CD1c-positive myeloid dendritic cell (primary cell): ENCODE measurements around the gene DTNA.
"Not testable (repeated sequence)": the region's sequence is repeated elsewhere in the genome, so short reads cannot be mapped to it uniquely, and the experiment has no call there.

Experiments used
- DNase-seq: peaks from one replicate; pipeline ENCODE4 v3.0.0-alpha.2; 2016; ENCODE audit errors: extremely low spot score

The DTNA gene

DNA sequence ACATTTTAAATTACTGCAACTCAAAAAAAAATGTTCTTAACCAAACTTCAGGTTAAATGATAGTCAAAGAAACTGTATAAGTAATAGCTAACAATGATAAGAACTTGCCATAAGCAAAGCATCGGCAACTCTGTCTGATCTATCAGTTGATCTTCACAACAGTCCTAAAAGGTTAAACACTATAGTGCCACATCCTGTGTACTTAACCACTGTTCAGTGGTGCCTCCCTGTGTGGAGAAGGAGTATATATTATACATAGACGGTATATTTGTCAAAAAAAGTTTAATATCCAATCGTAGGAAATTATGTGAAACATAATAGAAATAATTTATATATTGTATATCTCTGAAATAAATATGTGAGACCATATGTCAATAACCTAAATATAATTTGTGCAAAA, 13.0 kb downstream of the DTNA start:
- no peak for DNase-seq

DNA sequence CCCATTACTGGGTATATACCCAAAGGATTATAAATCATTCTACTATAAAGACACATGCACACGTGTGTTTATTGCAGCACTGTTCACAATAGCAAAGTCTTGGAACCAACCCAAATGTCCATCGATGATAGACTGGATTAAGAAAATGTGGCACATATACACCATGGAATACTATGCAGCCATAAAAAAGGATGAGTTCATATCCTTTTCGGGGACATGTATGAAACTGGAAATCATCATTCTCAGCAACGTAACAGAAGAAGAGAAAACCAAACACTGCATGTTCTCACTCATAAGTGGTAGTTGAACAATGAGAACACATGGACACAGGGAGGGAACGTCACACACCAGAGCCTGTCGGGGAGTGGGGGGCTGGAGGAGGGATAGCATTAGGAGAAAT, 15.6 kb downstream of the DTNA start:
- not testable (repeated sequence) for DNase-seq

DNA sequence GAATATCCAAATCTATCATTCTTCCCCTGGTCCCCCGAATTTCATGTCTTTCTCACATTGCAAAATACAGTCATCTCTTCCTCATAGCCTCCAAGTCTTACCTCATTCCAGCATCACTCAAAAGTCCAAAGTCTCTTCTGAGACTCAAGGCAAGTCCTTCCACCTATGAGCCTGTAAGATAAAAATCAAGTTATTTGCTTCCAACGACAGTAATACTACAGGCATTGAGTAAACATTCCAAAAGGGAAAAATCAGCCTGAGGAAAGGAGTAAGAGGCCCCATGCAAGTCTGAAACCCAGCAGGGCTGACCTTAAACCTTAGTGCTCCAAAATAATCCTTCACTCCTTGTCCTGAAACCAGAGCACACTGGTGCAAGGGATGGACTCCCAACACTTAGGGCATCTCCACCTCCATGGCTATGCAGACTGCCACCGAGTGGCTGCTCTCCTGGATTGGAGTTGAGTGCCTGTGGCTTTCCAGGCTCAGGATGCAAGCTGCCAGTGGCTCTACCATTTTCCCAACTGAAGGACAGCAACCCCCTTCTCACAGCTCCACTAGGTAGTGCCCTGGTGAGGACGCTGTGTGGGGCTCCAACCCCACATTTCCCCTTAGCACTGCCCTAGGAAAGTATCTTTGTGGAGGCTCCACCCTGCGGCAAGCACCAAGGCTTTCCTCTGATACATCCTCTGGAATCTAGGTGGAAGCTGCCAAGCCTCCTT, 16.3 kb downstream of the DTNA start:
- DNase-seq: no peak

DNA sequence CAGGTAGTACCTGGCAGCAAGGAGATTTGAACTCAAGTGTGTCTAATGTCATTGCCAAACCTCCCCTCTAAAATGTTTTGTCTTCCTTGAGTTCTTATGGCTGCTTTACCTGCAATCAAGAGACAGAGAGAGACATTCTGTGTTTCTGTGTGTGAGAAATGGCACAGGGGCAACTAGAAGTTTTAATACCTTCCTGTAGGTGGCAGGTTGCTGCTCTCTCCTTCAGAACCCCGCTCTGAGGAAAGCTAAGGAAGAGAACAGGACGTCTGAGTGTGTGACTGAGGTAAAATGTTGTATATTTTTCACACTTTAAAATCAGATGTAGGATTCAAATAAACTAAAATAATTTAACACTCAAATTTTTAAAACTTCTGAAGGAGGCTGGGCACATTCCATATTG, 19.2 kb downstream of the DTNA start:
- DNase-seq: no peak

DNA sequence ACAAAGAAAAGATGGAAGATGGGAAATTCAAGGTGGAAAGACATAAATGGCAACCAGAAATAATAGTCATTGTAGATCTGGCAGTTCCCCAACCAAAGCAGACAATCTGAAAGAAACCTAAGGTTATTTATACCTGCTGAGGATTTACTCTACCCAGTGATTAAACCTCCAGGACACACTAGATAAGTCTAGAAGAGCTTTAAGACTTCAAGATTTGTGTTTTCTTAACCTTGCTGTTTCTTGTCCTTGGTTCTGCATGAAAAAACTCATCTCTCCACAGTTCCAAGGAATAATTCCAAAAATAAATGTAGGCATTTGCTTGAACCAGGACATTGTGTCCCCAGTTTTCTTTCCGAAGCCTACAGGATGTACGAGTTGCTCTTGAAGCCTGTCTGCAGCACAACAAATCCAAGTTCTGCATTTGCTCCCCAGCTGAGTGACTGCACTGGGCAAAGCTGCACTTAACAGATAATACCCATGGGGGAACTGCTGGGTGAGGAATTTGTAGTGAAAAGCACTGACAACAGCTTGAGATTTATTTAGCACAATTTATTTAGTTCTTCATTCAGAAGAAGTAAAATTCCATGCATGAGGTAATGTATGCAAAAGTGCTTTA, 19.8 kb downstream of the DTNA start:
- DNase-seq: no peak

DNA sequence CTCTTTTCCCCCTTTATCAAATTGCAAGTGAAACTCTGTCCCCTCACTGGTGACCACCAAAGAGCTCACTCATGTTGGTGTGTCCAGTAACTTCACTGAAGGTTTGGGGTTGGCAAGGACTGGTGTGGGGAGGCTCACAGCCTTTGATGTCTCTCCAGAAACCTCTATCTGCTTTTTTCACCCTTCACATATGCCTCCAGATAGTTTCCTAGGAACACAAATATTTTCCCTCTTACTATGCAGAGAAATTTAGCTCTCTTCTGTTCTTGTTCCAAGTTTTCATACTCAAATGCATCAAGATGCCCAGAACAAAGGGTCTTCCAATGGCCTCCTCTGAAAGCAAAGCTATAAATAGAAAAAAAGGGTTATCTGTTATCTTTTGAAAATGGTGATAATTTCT, 20.7 kb downstream of the DTNA start:
- no peak for DNase-seq

DNA sequence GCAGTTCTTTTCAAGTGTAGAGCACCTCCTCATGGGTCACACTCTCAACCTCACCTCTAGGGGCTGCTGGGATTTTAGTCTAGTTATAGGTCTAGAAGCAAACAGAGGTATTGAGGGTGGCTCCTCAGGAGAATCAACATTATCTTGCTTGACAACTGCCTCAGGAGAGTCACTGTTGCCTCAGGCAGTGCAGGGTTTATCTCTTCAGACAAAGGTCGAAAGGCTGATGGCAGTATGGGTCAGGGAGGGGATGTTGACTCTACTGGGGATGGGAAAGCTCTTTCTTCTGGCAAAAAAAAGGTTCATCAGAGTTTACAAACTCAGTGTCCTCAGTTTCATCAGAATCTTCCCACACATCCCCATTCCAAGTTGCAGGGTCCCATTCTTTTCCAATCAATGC, 24.0 kb downstream of the DTNA start:
- no peak for DNase-seq

DNA sequence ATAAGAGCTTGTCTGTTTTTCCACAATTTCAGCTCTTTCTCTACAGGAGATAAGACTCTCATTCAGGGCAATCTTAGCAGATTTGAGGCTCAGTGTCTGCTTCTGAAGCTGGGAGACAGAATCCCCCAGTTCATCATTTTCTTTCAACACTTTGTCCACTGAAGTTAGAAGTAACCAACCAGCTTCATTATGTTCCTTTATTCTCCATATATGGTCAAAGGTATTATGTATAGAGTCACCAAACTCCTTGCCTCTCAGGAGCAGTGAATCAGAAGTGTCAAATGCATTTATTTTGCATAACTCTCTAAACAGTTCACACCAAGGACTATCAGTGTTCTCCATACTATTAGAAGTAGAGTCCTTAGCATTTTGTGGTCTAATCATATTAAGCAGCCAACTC, 24.4 kb downstream of the DTNA start:
- not testable (repeated sequence) for DNase-seq

DNA sequence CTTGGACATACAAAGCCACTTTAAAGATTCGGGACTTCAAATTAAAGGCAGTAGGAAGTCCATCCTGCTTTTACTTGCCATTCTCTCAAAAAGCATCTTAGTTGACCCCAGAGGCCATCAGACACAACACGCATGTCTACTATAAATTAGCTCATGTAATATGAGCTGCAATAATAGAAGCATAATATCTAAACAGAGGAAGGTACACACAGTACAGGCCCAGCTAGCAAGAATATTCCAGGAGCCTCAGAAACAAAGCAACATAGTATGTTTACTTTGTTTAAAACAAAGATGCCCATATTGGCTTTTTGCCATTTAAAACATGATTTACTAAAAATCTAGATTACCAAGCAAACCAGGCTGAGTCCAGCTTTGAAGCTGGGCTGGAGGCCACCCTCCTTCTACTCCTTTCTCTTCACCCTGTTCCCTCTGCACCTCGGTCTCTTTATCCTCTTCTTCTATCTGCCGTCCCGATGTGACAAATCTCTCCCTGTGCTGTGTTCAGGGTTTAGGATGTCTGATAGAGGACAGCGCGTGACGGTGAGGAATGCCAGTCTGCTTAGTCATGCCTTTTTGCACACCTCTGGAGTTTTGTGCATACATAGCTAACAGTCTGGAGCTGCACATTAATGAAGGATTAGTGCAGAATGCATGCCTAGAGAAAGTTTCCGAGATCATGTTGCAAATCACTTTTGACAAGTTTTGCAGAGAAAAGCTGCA, 28.2 kb downstream of the DTNA start:
- no peak for DNase-seq

DNA sequence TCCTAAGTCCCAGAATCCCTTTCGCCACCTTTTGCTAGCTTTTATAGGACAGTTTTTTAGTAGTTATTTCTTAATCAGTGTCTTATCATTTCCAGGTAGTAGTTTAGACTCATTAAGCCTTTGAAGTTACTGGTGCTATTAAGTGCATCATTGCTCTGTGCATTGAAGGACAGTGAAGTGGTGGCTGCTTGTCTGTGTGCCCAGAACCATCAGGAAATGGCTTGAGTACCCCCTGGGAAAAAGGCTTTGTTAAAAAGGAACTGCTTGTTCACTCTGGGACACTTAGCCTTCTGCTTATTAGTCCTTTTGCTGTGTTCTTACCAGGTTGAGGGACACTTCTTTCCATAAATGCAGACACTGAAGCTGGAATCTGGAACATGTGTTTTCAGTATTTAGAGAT, 30.0 kb downstream of the DTNA start:
- no peak for DNase-seq

DNA sequence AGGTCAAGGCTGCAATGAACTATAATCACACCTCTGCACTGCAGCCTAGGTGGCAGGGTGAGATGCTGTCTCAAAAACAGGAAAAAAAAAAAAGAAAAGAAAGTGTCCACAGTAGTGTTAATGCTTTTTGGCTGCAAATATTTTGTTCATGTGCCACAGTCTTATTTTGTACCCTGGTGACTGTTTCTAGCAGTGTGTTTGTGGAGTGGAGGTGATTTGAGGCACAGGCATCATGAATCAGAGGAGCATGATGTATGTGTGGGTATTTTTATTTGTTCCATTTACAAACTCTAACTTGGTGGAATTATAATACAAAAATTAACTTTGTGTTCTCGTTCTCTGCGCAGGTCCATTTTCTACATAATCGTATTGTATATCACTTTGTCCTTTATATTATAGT, 30.6 kb downstream of the DTNA start:
- no peak for DNase-seq

DNA sequence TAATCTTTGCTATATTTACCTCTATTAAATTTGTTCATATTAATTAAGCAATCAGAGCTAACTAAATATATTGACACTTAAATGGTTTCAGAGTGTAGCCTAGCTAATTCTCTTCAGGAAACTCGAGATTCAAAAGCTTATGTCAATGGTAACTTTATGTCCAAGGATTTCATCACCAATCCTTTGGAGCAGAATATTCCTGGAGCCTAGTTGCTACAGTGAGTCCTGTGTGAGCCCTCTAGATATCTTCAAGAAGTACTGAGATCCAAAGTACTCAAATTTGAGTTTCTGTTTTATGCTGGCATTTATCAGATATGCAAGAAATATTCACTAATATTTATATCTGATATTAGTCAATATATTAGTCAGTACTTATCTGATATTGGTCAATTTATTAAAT, 31.3 kb downstream of the DTNA start:
- no peak for DNase-seq

DNA sequence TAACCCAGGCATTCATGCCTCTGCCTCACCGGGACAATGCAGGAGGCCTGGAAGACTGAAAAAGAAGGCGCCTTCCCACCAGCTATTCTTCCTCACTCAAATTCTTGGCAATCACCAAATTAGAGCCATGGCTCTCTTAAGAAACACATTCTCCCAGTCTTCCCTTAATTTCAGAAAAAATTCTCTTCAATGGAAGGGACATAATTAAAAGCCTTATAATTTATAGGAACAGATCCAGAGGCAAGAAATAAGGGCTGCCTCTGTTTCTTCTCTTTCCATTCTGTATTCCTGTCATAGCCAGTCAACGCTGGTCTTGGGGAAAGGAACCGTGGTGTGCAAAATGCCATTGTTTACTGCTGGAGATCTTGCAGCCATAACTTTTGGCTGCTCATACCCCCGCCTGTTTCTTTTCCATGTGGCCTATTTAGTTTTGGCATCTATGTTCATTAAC, 32.8 kb downstream of the DTNA start:
- DNase-seq: no peak

DNA sequence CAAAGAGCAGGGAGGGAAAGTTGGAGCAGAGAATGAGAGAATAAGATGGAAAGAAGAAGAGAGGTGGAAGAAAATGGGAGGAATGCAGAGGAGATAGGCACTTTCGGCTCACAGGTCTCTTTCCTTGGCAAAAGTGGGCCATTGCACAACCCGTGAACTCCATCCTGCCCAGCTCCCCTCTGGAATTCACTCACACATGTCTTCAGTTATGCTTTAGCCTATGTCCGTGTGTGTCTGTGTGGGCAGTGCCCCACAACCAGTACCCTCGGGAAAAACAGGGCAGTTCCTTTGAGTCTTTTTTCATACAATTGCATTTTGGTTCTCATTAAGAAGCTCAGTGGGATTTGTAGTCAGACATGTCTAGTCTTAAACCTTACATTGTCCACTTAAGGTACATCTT, 34.5 kb downstream of the DTNA start:
- no peak for DNase-seq

DNA sequence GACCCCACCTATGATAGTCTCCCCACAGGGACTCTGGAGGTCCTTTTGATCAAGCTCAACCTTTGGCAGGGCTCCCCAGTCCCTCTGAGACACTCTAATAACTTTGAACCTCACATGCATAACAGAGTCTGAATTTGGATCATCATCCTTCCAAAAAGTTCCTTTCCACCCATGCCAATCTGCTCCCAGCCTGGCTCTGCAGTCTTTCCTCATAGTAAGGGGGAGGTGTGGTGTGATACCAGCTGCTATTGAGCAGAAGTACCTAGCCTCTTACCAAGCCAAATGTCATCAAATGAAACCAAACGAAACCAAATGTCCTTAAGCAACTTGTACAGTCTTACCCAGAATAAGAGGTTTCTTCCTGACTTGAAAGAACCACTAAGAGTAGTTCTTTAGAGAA, 36.5 kb downstream of the DTNA start:
- no peak for DNase-seq

DNA sequence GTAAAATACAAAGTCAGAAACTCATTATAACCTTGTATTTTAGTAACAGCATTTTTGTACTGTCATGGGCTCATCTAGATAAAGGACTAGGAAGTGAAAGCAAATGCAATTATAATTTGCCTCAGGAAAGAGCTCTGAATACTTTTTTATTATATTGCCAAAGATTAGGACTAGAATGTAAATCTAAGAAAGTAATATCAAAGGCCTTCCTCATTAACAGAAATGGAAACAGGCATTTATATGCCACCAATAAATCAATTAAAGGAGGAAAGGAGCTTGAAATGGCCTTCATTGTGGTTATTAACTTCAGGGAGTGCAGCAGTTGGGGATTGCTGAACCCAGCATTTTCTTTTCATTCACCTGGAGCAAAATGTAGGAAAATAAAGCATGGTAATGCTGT, 39.6 kb downstream of the DTNA start:
- no peak for DNase-seq

DNA sequence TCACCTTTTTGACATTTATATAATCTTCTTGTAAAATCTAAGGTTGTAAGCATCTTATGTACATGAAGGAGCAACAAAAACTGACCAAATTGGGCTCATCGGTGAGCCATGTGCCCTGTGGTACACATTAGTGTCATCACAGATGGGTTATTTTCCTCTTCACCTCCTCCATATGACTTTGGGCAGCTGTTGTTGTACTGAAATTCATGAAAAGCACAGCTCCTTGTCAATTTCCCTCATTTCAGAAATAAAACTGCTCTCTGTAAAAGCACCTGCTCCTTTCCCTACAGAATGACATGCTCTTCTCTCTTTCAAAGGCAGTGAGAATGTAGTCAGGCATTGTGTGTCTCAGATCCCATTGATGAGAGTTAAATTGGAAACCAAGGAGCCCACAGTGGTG, 42.0 kb downstream of the DTNA start:
- no peak for DNase-seq

DNA sequence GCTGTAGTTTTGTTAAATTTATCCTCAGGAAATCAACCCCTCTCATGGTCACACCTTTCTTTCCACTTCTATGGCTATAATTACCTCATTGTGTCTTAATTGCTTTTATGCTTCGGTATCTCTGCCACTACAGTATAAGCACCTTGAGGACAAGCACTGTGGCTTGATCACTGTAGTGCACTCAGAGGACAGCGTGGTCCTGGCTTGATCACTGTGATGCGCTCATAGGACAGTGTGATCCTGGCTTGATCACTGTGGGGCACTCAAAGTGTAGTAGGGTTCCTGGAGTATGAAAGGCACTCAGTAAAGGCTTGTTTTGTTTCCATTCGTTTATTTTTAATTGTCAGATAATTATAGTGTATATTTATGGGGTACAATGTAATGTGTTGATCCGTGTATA, 44.2 kb downstream of the DTNA start:
- no peak for DNase-seq

DNA sequence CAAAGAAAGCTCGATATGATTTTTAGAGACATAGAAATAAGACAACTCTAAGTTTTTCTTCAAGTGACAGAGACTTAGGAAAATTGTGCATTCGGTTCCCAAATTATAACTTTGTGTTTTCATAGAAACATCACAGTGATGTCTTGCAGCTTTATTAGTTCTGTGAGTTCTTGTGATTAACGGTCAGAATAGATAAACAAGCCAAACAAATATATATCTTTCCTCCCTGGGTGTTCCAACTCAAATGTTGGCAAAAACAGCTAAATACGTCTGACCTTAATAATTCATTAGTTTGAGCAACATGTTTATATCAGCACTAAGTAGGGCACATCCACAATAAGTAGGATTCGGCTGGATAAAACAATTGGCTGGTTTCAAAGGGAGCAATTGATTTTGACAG, 47.6 kb downstream of the DTNA start:
- no peak for DNase-seq

DNA sequence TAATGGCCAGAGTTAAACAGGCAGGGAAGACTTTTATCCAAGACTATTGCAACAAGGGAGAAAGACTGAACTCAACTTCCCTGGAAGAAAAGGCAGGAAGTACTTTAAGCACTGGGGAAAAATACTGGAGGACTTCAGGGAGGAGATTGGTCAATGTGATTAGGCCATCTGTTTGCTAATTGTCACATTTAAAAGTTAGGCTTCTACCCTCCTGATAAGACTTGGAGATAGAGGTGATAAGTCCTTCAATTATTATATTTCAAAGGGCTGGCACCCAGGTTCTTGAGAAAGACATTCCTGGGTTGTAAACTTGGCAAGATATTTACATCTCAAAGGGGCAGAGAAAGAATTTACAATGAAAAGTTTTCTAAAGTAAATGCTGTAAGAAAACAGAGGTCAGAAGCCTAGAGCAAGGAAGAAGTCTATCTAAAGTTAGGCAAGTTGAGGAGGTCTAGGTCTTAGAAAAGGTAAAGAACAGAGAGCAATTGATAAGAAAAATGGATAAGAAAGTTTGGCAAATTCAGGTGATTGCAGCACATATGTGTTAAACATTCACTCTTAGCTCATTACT, 48.4 kb downstream of the DTNA start:
- no peak for DNase-seq

DNA sequence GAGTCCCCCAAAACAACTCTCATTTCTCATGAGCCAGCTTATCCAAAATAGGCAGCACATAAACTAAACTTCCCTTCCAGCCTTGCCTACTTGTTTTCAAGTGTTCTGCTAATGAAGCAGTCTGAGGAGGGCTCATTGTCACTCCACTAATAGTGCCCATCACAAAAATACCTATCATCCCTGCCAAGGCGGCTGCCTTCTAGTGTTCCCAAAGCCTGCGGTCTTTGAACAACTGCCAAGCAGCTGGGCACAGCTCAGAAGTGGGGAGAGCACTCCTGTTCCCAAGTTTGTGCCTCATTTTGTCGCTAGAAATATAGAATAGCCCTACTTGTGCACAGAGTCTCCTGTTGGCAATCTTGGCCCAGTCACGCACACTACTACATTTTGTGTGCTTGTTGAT, 50.3 kb downstream of the DTNA start:
- DNase-seq: no peak

DNA sequence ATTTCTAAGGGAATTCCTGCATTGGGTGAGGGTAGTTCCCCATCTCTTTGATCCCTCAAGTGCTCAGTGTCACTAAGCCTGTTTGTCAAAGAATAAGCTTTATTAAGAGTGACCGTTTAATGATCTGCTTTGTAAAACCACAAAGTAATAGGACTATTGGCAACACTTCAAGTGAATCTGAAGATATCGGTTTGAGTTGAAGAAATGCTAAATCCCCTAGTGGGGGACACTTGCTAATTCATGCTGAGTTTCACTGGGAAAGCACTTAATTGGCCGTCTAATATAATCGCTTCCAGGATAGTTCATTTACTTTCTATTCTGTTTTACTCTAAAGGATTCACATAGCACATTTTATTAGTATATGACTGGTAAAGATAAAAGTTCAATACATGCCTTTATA, 54.4 kb downstream of the DTNA start:
- DNase-seq: no peak

DNA sequence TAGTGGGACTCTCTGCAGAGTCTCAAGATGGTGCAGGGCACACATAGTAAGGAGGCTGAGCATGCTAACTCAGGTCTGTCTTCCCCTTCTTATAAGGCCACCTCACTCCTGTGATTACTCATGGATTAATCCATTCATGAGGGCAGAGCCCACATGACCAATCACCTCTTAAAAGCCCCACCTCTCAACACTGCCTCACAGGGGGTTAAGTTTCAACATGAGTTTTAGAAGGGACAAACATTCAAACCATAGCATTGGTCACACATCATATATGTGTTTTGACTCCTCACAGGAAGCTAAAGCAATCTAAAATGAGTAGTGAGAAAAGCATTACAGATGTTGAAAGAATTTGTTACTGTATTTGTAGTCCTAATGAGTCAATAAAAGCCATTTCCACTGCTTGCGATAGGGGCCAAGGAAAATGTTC, 57.5 kb downstream of the DTNA start:
- no peak for DNase-seq
